Endothelial cell of umbilical vein (primary cell): ENCODE measurements around the gene OR56B1. TPM values are rescaled to one million over a fixed set of nuclear protein-coding genes. Genes with fewer than 3 reads are reported as not detected.

Experiments used
- BruUV-seq: library from RNA; stranded (reverse); fragments of 400-500 nt; replicated peaks from 2 replicates; lab custom pipeline; 2021; lab: Mats Ljungman, UMichigan
- CTCF ChIA-PET: fragments of 300-600, 350-600 bp; sonication (Branson Sonifier 250); formaldehyde crosslinking; loops from one replicate; lab custom pipeline; 2021; ENCODE audit warnings: antibody characterized with exemption, inconsistent platforms; lab: Charles Lee
- POLR2A ChIA-PET: fragments of 300-600, 350-600 bp; sonication (Branson Sonifier 250); formaldehyde crosslinking; loops from one replicate; lab custom pipeline; 2021; ENCODE audit warnings: antibody characterized with exemption, inconsistent platforms; lab: Charles Lee
- DNase-seq: peaks from one replicate; pipeline ENCODE4 v3.0.0-alpha.2; 2011; ENCODE audit warnings: low read depth, low spot score
- FAIRE-seq: peaks from 2 replicates; lab custom pipeline; 2011; peaks lifted over from hg19 to GRCh38; lab: Jason Lieb, UNC
- H2AFZ ChIP-seq: 2 replicates; pipeline ENCODE4 v1.6.0; 2012; ENCODE audit warnings: low read depth, low read length, control low read depth, inconsistent platforms
- H3K27ac ChIP-seq: 2 replicates; pipeline ENCODE4 v1.5.1; 2011; ENCODE audit warnings: low read depth, mild to moderate bottlenecking, control low read depth, low read length, moderate library complexity; ENCODE audit not compliant: insufficient read depth
- H3K27me3 ChIP-seq, 2 experiments: 2 replicates each; pipeline versions ENCODE4 v1.6.0 to v1.6.1; 2011; ENCODE audit warnings: low read length in 2 of 2, mixed read lengths in 1 of 2; ENCODE audit not compliant: control insufficient read depth in 2 of 2, insufficient read depth in 2 of 2
- H3K36me3 ChIP-seq, 2 experiments: 2 replicates in 1 of 2; 3 replicates in 1 of 2; pipeline ENCODE4 v1.5.1; 2011; ENCODE audit warnings: low read length in 2 of 2, mild to moderate bottlenecking in 1 of 2, moderate library complexity in 1 of 2; ENCODE audit not compliant: control insufficient read depth in 2 of 2, insufficient read depth in 2 of 2; ENCODE audit errors: extremely low read depth in 1 of 2
- H3K4me1 ChIP-seq: 3 replicates; pipeline ENCODE4 v1.5.1; 2011; ENCODE audit warnings: mild to moderate bottlenecking, low read length; ENCODE audit not compliant: control insufficient read depth, insufficient read depth; ENCODE audit errors: extremely low read depth
- H3K4me2 ChIP-seq: 2 replicates; pipeline ENCODE4 v1.6.1; 2011; ENCODE audit warnings: low read length, control low read depth, mixed read lengths; ENCODE audit not compliant: insufficient read depth
- H3K4me3 ChIP-seq, 3 experiments: fragments of 200-600 bp in 1 of 3; sonication (generic), shearing (Covaris generic) in 1 of 3; replicated peaks in 1 of 3; 2 replicates each; pipeline ENCODE4 v1.5.1; 2011 to 2016; ENCODE audit warnings: control low read depth in 3 of 3, low read length in 3 of 3, mild to moderate bottlenecking in 2 of 3, inconsistent platforms in 1 of 3, low read depth in 1 of 3, moderate library complexity in 1 of 3; ENCODE audit not compliant: insufficient read depth in 1 of 3
- H3K79me2 ChIP-seq: 2 replicates; pipeline ENCODE4 v1.6.0; 2012; ENCODE audit warnings: low read length, inconsistent platforms; ENCODE audit not compliant: control insufficient read depth, insufficient read depth
- H3K9ac ChIP-seq: replicated peaks from 2 replicates; pipeline ENCODE3; 2011; ENCODE audit warnings: low read length, control low read depth; ENCODE audit not compliant: insufficient read depth; ENCODE audit errors: extremely low read depth
- H3K9me1 ChIP-seq: replicated peaks from 3 replicates; pipeline ENCODE4 v1.6.0; 2011; ENCODE audit warnings: mild to moderate bottlenecking, low read length; ENCODE audit not compliant: control insufficient read depth, insufficient read depth; ENCODE audit errors: extremely low read depth
- H3K9me3 ChIP-seq: replicated peaks from 2 replicates; pipeline ENCODE4 v1.5.1; 2012; ENCODE audit warnings: low read length, inconsistent platforms; ENCODE audit not compliant: control insufficient read depth, insufficient read depth
- H4K20me1 ChIP-seq: replicated peaks from 2 replicates; pipeline ENCODE3; 2011; ENCODE audit warnings: mild to moderate bottlenecking, low read length; ENCODE audit not compliant: control insufficient read depth, insufficient read depth; ENCODE audit errors: extremely low read depth
- CTCF ChIP-seq, 2 donors: IDR thresholded peaks; 1 replicate in 1 of 2; 2 replicates in 1 of 2; pipeline ENCODE4 v1.5.1; 2011; ENCODE audit warnings: low read length in 2 of 2, mild to moderate bottlenecking in 2 of 2, moderate library complexity in 2 of 2, control low read depth in 1 of 2, inconsistent platforms in 1 of 2, low read depth in 1 of 2; ENCODE audit not compliant: insufficient read depth in 1 of 2; ENCODE audit errors: extremely low read depth in 1 of 2
- EZH2 ChIP-seq: IDR thresholded peaks from 2 replicates; pipeline ENCODE4 v1.6.1; 2012; ENCODE audit warnings: borderline replicate concordance, low read depth, mild to moderate bottlenecking, moderate library complexity, low read length, inconsistent platforms; ENCODE audit not compliant: severe bottlenecking
- FOS ChIP-seq: IDR thresholded peaks from 2 replicates; pipeline ENCODE4 v1.6.1; 2011; ENCODE audit warnings: mild to moderate bottlenecking, low read length, moderate library complexity, borderline replicate concordance; ENCODE audit not compliant: insufficient read depth
- GATA2 ChIP-seq: IDR thresholded peaks from 2 replicates; pipeline ENCODE4 v1.7.0; 2011; ENCODE audit warnings: low read depth, mild to moderate bottlenecking, moderate library complexity, mixed read lengths, low read length; ENCODE audit not compliant: insufficient read length, insufficient read depth
- JUN ChIP-seq: IDR thresholded peaks from 2 replicates; pipeline ENCODE4 v1.6.1; 2011; ENCODE audit warnings: borderline replicate concordance, low read depth; ENCODE audit not compliant: insufficient read length, insufficient read depth
- MAX ChIP-seq: IDR thresholded peaks from 2 replicates; pipeline ENCODE4 v1.6.1; 2011; ENCODE audit not compliant: insufficient read depth, insufficient read length
- MYC ChIP-seq: IDR thresholded peaks from one replicate; pipeline ENCODE4 v1.6.1; 2011; ENCODE audit warnings: mild to moderate bottlenecking, low read depth, low read length
- POLR2A ChIP-seq: IDR thresholded peaks from 2 replicates; pipeline ENCODE4 v1.6.1; 2012; ENCODE audit warnings: low read depth, mild to moderate bottlenecking, control low read depth, low read length
- POLR2AphosphoS5 ChIP-seq: IDR thresholded peaks from 2 replicates; pipeline ENCODE4 v1.6.1; 2012; ENCODE audit warnings: low read depth, mild to moderate bottlenecking, control low read depth, low read length, moderate library complexity; ENCODE audit not compliant: insufficient read depth
- dilution Hi-C: fragments of 300-500 bp; cut with MboI; formaldehyde crosslinking; loops from one replicate; pipeline ENCODE4 v1.15.0; 2019; ENCODE audit warnings: low sequenced_read_pairs; ENCODE audit not compliant: extremely low pct_ligation_motif_present
- intact Hi-C: fragments of 100-400 bp; cut with micrococcal nuclease; formaldehyde crosslinking; loops from one replicate; pipeline ENCODE4 v1.10.0; 2022
- polyA plus RNA-seq, 4 experiments: library from polyadenylated mRNA; depleted of rRNA in 3 of 4; stranded (reverse) in 3 of 4; unstranded in 1 of 4; fragments of >200 nt; gene quantifications; 2 replicates each; pipeline versions ENCODE4 v1.2.1 to v1.2.3, GENCODE V29; 2011 to 2012; ENCODE audit warnings: missing spikeins in 1 of 4
- total RNA-seq: library from RNA; stranded (reverse); gene quantifications from 2 replicates; pipeline ENCODE4 v1.2.3, GENCODE V29; 2021

OR56B1 gene
- total and polyA plus RNA-seq, 2 donors (not counting 3 experiments of a cell fraction or from before 2014, with no cell fraction given), result not detected

- H4K20me1 ChIP-seq, result no peaks in the 10 kb centered on the region
- no peaks in the 10 kb centered on the region for H3K9me3 ChIP-seq
- H3K9me1 ChIP-seq, result no peaks in the 10 kb centered on the region
- FAIRE-seq (no peak), DNase-seq (no peak)
- H3K36me3 ChIP-seq, result no peaks in the 10 kb centered on the region
- intact Hi-C loops (no loop called here), dilution Hi-C loops (no loop called here)
- no TSS peak for BruUV-seq
- no peak overlapping the region for H2AFZ ChIP-seq
- H3K27me3 ChIP-seq, result peaks cover 0 to 8% of the 10 kb centered on the region in 2 experiments
- no peak overlapping the region for H3K27ac ChIP-seq
- TF ChIP-seq FOS (no peak), EZH2 (no peak), JUN (no peak), GATA2 (no peak), POLR2AphosphoS5 (no peak), MAX (no peak), CTCF (IDR thresholded peaks at IDR 0.05; ENCODE audit: extremely low read depth in 1 of 2, insufficient read depth in 1 of 2, low read depth in 1 of 2, low read length in 2 of 2) (no peak), POLR2A (no peak), MYC (no peak)
- no peak overlapping the region for H3K9ac ChIP-seq
- H3K4me3 ChIP-seq, result no peak overlapping the region
- no peaks in the 10 kb centered on the region for H3K4me1 ChIP-seq
- H3K4me2 ChIP-seq, result no peak overlapping the region
- ChIA-PET CTCF (no interaction called here), POLR2A (no interaction called here)
- no peaks in the 10 kb centered on the region for H3K79me2 ChIP-seq
Observed at GRCh38 chr11:5722622-5723021, 13.6 kb upstream of the OR56B1 start.
